ENCODE results near the gene UNKL.

The UNKL gene

GRCh38 chr16:1430214-1430758 lies 15.8 kb upstream of the UNKL start:
- TF ChIP-seq MYC (IDR thresholded peaks at IDR 0.05; ENCODE audit: low read depth, low read length) (no peak), CTCF (IDR thresholded peaks at IDR 0.05; ENCODE audit: low read depth, low read length) (no peak), POLR2A (IDR thresholded peaks at IDR 0.05; ENCODE audit: extremely low read depth, insufficient read length) (no peak), MAX (IDR thresholded peaks at IDR 0.05; ENCODE audit: low read depth, low read length) (no peak)
- H3K4me3 ChIP-seq (ENCODE audit: low read depth, low read length): no peak overlapping the region
- no peak for DNase-seq (ENCODE audit: low read depth)

GRCh38 chr16:1429631-1430030 lies 15.1 kb upstream of the UNKL start:
- DNase-seq (ENCODE audit: low read depth): no peak
- TF ChIP-seq MYC (IDR thresholded peaks at IDR 0.05; ENCODE audit: low read depth, low read length): no peak
- no peak for TF ChIP-seq MAX (IDR thresholded peaks at IDR 0.05; ENCODE audit: low read depth, low read length)
- TF ChIP-seq POLR2A (IDR thresholded peaks at IDR 0.05; ENCODE audit: extremely low read depth, insufficient read length): no peak
- TF ChIP-seq CTCF (IDR thresholded peaks at IDR 0.05; ENCODE audit: low read depth, low read length): no peak
- H3K4me3 ChIP-seq (ENCODE audit: low read depth, low read length): no peak overlapping the region

- TF ChIP-seq MAX (IDR thresholded peaks at IDR 0.05; ENCODE audit: low read depth, low read length): no peak
- TF ChIP-seq CTCF (IDR thresholded peaks at IDR 0.05; ENCODE audit: low read depth, low read length): no peak
- TF ChIP-seq POLR2A (IDR thresholded peaks at IDR 0.05; ENCODE audit: extremely low read depth, insufficient read length): no peak
- TF ChIP-seq MYC (IDR thresholded peaks at IDR 0.05; ENCODE audit: low read depth, low read length): no peak
- DNase-seq (ENCODE audit: low read depth): no peak
- no peak overlapping the region for H3K4me3 ChIP-seq (ENCODE audit: low read depth, low read length)
These were observed 14.5 kb upstream of the UNKL start for GRCh38 chr16:1429012-1429411.

DNA sequence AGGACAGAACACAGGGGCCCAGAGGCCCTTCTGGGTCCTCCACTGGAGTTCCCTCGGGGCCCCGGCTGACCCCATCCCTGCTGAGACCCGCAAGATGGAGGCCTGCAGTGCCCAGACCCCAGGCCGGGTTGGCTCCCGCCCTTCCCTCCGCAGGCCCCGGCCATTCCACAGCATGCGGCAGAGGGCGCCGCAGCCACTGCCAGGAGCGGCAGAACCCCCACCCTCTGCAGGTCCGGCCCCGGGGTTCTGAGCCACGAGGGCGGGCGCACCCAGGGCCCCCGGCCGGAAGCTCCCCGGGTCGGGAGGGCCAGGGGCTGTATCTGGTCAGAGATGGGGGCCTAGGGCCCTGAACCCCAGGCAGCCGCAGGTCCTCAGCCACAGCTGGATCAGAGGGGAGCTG lies 14.0 kb upstream of the UNKL start:
- DNase-seq (ENCODE audit: low read depth): peak; percentile 57
- TF ChIP-seq CTCF (IDR thresholded peaks at IDR 0.05; ENCODE audit: low read depth, low read length): peak; percentile 25
- no peak for TF ChIP-seq MYC (IDR thresholded peaks at IDR 0.05; ENCODE audit: low read depth, low read length)
- peak; percentile 5; the same call in 1 of the 2 replicates for TF ChIP-seq MAX (IDR thresholded peaks at IDR 0.05; ENCODE audit: low read depth, low read length)
- no peak overlapping the region for H3K4me3 ChIP-seq (ENCODE audit: low read depth, low read length)

GRCh38 chr16:1427473-1428461 lies 13.3 kb upstream of the UNKL start:
- DNase-seq (ENCODE audit: low read depth): no peak
- no peak for TF ChIP-seq POLR2A (IDR thresholded peaks at IDR 0.05; ENCODE audit: extremely low read depth, insufficient read length)
- TF ChIP-seq CTCF (IDR thresholded peaks at IDR 0.05; ENCODE audit: low read depth, low read length): no peak
- no peak for TF ChIP-seq MYC (IDR thresholded peaks at IDR 0.05; ENCODE audit: low read depth, low read length)
- TF ChIP-seq MAX (IDR thresholded peaks at IDR 0.05; ENCODE audit: low read depth, low read length): no peak
- H3K4me3 ChIP-seq (ENCODE audit: low read depth, low read length): no peak overlapping the region

All from NB4 (cell line).